GM19238 (cell line): ENCODE data around the gene SPSB3.
"Not testable (repeated sequence)": the region's sequence is repeated elsewhere in the genome, so short reads cannot be mapped to it uniquely, and the experiment has no call there.

Experiments
- DNase-seq: peaks from one replicate; pipeline ENCODE4 v3.0.0; 2011; ENCODE audit warnings: low spot score; ENCODE audit not compliant: insufficient read length

Gene SPSB3

DNA sequence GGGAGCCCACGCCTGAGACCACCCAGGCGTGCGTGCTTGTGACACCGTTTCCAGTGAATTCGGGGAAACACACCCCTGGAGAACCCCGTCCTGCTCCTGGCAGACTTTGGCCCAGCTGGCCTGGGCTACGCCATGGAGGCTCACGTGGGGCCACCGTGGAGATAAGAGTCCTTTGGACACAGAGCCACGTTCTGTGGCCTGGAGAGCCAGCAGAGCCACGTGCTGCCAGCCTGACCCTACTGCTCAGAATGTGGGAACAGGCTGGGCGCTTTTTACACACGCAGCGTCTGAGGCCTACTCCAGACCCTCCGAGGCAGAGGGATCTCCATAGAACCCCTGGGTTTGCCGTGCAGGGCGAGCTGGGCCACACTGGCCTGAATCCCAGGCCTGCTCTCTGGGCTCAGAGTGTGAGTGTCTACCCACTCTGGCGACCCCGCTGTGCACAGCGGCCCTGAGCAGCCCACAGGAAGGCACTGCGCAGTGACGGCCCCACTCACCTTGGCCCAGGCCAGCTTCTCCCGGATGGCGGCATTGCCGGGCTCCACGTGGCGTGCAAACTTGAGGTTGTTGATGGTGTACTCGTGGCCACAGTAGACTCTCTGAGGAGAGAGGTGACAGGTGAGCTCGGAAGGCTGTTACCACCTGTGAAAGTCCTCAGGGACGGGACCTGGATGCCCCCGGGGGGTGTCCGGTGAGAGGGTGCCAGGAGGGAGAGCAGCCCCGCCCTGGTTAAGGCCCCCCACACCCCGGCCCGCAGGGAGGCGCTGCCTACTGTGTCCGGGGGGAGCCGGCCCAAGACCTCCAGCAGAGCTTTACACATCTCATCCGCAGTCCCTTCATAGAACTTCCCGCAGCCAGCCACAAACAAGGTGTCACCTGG lies 34.3 kb upstream of the SPSB3 start:
- no peak for DNase-seq

GRCh38 chr16:1815461-1815860 lies 33.1 kb upstream of the SPSB3 start:
- no peak for DNase-seq

DNA sequence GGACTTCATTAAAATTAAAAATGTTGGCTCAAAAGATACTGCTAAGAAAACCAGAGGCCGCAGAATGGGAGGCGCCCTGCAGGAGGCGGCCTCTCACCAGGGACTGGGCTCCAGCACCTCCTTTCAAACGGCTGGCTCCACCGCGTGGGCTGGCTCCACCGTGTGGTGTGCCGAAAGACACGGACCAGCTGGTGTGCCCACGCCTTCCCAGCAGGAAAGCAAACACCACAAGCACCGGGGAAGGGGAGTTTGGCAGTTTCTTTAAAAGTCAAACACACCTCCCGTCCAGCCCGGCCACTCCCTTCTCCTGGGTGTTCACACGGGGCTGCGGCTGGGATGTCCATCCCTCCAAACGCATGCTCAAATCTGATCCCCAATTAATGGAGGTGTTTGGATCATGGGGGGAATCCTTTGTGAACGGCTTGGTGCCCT lies 30.4 kb upstream of the SPSB3 start:
- DNase-seq, result no peak

DNA sequence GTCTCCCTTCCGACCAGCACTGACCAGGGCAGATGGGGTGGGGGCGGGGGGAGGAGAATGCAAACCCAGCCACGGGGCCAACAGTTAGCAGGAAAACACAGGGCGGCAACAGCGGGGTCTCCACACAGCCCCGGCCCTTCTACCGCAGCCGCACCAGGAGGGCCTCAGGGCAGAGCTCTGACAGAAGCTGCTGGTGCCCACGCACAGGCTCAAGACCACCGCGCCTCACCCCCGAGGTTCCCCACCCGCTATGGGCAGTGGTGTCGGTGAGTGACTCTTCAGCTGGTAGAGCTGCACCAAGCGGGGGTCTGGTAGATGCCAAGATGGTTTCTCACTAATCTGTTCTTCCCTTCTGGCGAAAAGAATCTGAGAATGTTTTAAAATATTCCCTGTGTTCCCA lies 28.2 kb upstream of the SPSB3 start:
- no peak for DNase-seq

GRCh38 chr16:1810106-1810505 lies 27.7 kb upstream of the SPSB3 start:
- DNase-seq, result no peak

- DNase-seq, result no peak
Measured at GRCh38 chr16:1809281-1809801, 27.0 kb upstream of the SPSB3 start.

DNA sequence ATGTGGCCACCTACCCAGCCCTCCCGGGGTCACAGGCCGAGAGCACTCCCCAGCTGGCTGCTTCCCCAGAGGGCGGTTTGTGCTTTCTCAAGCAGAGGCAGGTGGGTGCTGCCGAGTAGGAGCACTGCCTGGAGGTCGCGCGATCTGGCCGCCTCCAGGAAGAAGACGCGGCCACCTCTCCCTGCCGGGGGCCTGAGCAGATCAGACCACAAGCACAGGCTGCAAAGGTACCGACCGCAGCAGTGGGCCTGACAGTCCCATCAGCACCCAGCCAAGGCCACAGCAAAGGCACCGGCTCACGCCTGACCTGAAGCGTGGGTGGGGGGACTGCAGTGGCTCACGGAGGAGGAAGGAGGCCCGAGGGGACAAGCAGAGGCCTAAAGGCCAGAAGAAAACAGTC lies 26.3 kb upstream of the SPSB3 start:
- DNase-seq, result no peak

- DNase-seq, result no peak
Measured at GRCh38 chr16:1807626-1808025, 25.3 kb upstream of the SPSB3 start.

DNA sequence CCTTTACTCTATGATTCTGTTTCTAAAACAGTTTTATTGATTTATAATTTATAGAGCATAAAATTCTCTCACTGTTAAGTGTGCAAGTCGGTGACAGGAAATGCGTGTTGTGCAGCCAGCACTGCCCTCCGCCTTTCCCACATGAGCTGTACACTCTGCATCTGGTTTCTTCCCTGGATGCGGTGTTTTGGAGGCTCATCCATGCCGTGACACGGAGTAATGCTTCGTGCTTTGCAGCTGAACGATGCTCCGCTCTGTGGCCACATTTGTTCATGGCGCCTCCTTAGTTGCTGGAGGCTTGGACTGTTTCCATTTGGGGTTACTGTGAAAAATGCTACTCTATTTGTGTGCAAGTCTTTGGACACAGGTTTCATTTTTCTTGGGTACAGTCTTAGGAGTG lies 18.3 kb upstream of the SPSB3 start:
- DNase-seq, result no peak

GRCh38 chr16:1799263-1799662 lies 16.9 kb upstream of the SPSB3 start:
- DNase-seq, result not testable (repeated sequence)

DNA sequence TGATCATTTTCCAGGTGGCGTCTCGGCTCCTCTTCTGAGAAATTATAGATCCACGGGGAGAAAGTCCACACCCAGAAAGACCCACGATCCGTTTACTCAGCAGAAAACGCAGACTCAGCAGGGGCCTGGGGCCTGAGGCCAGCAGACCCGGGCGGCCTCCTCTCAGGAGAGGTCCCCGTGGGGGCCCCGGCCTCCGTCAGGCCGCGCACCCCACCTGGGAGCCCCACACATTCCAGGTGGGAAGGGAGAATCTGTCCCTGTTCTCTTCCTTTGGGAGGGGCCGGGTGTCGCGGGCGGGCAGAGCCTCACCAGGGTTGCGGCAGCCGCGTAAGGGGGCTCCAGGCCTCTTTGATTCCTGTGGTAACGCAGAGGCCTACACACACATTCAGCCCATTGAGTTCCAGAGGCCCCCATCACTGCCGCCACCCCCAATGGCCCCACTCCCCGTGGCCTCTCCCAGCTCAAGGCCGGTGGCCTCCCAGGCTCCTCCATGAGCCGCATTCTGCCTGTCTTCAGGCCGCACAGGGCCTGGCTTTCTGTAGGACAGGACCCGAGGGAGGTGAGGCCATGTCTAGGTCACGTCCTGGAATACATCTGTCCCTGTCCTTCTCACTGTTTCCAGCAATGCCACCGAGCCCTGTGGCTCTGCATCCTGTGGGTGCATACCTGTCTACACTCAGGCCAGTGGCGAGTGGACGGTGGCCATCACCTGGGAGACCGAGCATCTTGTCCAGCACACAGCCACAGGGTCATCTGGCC lies 12.7 kb upstream of the SPSB3 start:
- no peak for DNase-seq

DNA sequence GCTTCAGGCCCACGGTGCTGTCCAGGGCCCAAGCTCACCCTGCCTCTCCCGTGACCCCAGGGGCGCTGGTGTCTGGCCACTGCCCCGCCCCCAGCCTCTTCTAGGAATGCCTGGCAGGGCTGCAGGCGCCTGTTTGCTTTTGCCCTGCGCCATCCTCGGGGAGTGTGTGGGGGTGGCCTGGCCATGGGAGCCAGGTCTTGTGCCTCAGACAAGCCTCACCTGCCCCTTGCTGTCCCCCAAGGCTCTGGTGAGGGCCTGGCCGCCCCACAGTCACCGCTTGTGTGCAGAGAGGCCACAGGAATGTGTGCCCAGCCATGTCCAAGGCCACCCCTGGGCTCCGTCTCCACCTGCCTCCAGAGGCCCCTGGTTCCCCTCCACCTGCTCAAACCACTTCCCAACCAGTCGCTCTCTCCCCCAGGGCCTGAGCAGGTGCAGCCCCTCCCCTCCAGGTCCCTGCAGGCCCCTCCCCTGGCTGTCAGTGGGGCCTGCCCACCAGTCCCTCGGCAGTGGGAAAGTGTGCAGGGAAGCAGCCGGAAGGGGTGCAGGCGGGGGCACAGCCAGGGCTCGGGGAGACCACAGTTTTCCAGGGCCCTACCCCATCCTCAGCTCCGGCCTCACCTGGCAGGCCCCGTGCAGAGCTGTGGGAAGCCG lies 12.0 kb upstream of the SPSB3 start:
- no peak for DNase-seq

DNA sequence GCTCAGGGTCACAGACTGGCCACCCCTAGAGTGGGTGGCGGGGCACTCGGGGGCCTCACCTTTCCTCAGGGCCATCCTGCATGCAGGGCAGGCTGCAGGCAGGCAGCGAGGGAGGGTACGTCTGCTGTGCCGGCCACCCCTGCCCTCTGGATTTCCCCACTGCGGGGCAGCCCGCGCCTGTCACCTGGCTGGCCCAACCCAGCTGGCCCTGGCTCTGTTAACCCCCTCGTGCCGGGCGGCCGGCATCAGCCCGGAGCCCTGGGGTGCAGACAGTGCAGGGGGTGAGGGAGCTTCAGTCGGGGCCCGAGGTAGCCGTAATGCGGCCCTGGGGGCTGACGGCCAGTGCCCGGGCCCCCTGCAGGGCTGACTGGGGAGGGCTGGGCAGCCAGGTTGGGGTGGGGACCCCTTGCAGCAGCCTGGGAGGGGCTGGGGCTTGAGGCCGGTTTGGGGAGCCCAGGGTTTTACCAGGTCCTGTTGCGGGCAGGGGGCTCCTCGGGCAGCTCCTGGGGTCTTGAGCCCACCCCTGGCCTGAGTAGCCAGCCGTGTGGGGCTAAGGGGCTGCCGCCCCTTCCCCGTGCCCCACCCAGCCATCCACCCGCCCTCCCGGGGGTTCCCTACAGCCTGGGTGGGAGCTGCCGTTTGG lies 11.3 kb upstream of the SPSB3 start, which contains the start of gene IGFALS:
Gene IGFALS (minus strand): TSS at position 128 of the 643 bp plus-strand sequence. CDS start 53 bp downstream, at position 75.
- no peak for DNase-seq

DNA sequence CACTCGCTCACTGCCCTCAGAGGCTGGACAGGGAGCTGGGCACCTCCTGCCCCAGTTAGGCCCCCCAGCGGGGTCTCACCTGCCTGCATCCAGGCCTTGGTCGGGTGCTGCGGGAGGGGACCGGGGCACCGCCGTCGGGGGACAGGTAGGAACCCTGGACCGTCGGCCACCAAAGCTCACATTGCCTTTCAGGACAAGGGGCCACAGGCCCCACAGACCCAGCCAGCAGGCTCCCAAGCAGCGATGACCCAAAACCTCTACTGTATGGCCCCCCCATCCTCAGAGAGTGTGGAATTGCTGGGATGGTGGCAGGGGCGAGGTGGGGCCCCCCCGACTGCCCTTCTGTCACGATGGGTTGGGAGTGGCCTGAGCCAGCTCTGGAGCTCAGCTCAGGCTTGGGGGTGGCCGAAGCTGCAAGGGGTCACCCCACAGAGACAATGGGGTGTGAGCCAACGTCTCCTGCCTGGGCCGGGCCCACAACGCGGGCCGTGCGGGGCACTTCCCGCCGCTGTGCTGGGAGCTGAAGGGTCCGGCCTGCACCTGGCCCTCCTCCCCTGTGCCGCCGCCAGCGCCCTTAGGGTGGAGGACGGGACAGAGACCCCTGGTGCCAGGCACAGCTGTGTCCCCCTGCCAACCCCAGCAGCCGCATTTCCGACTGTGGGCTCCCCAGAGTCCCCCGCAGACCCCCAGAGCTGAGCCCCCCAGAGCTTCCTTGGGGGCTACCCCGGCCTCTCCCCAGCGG lies 10.6 kb upstream of the SPSB3 start:
- no peak for DNase-seq

- no peak for DNase-seq
Measured at GRCh38 chr16:1791943-1792812, 9.8 kb upstream of the SPSB3 start.

DNA sequence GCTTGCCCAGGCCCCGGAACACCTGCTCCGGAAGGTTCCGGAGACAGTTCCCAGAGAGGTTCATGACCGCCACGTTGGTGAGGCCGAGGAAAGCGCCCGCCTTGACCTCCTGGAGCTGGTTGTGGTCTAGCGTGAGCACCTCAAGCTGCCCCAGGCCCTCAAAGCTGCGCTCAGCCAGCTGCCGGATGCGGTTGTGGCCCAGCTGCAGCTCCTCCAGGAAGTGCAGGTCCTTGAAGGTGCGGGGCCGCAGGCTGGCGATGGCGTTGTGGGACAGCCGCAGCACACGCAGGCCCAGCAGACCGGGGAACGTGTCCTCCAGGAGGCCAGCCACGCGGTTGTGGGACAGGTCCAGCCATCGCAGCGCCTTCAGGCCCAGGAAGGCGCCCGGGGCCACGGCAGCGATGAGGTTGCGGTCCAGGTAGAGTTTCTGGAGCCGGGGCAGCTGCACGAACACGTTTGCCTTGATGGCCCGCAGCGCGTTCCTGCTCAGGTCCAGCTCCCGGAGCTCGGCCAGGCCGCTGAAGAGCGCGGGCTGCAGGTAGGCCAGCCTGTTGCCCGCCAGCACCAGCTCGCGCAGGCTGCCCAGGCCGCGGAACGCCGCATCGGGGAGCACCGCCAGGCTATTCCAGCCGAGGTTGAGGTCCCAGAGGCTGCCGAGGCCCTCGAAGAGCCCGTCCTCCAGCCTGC lies 9.0 kb upstream of the SPSB3 start:
- DNase-seq, result no peak

DNA sequence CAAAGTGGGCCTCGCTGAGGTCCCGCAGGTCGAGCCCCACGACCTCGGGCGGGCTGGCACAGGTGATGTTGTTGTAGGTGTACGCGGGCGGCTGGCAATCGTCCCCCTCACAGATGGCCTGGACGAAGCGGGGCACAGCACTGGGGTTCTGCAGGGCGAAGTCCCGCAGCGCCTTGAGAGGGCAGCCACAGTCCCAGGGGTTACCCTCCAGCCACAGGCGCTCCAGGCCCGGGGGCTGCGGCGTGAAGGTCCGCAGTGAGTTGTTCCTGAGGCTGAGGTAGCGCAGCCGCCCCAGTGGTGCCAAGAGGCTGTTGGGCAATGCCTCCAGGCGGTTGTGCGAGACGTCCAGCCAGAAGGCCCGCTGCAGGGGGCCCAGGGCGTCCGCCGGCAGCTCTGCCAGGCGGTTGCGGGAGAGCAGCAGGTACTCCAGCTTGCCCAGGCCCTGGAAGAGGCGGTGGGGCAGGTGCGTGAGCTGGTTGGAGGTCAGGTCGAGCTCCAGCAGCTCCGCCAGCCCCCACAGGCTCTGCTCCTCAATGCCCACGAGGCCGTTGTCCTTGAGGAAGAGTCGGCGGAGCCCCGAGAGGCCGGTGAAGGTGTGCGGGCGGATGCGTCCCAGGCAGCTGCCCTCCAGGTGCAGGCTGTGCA lies 8.4 kb upstream of the SPSB3 start:
- no peak for DNase-seq

GRCh38 chr16:1790261-1790610 lies 7.9 kb upstream of the SPSB3 start:
- no peak for DNase-seq

- DNase-seq, result no peak
Measured at GRCh38 chr16:1789643-1790045, 7.3 kb upstream of the SPSB3 start.
